GM23248 (cell line): Measurements from ENCODE around the gene FRMD3.

ENCODE experiments used
- EZH2 ChIP-seq: fragments of 200-600 bp; sonication (generic); IDR thresholded peaks from 2 replicates; pipeline ENCODE4 v1.6.1; 2018; ENCODE audit warnings: antibody characterized with exemption, mild to moderate bottlenecking; ENCODE audit not compliant: insufficient read depth, poor library complexity, severe bottlenecking
- EZH2phosphoT487 ChIP-seq: fragments of 200-600 bp; sonication (generic); IDR thresholded peaks from 2 replicates; pipeline ENCODE4 v1.6.1; 2018; ENCODE audit warnings: antibody characterized with exemption, moderate library complexity, mild to moderate bottlenecking, low read depth; ENCODE audit not compliant: insufficient read depth

GRCh38 chr9:83420486-83420885 is 117.7 kb downstream of the FRMD3 start:
- no peak for TF ChIP-seq EZH2phosphoT487
- TF ChIP-seq EZH2, result no peak
